NCI-H1105 (cell line): ENCODE data around the gene GLIS1.
A peak's percentile ranks its signal among the peaks of the same experiment; 100 is the strongest.

ENCODE experiments used
- DNase-seq: peaks from one replicate; lab custom pipeline; 2025; lab: John Stamatoyannopoulos, UW

Gene GLIS1

DNA sequence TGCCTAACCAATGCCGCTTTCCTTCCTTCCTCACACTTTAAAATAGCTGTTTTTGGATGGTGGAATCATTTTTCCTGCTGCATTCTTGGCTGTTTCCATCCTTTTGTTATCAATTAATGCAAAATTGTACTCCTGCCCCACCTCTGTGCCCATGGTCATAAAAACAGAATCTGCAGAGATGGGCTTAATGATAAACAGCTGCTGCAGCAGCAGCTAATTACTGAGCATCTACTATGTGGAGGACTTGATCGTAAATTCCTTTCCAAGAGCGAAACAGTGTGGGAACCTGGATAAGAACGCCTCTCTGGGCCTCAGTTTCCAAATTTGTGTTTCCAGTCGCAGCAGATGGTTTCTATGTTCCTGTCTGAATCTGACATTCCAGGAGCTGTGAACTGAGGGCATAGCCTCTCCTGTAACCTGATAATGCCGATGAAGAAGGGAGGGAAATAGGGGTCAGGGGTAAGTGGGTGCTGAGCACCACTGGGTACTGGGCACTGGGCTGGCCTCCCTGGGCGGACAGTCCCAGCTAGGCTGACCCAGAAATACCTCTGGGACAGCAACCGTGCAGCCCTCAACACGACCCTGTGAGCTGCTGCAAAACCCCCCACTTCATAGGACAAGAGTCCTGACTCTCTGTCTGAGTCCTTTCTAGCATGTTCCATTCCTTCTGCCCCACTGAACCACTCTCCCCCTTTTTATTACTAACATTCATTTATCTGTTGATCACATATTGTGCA lies 158.1 kb downstream of the GLIS1 start:
- no peak for DNase-seq

DNA sequence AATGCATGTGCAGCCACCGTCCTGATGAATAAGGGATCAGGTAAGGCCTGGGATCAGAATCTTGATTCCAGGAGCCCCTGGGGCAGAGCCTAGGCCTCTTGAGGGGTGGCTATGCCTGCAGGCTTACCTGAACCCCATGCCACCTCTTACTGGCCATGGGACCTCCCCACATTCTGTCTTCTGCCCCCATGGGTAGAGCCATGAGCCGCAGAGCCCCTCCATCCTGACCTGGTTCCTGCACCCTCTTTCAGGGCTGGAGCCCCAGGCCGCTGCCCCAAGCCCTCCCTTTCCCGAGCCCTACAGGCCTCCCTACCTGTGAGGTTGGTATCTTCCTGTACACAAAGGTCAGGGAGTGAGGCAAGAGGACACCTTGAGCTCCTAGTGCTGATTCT lies 159.0 kb downstream of the GLIS1 start:
- DNase-seq: no peak

DNA sequence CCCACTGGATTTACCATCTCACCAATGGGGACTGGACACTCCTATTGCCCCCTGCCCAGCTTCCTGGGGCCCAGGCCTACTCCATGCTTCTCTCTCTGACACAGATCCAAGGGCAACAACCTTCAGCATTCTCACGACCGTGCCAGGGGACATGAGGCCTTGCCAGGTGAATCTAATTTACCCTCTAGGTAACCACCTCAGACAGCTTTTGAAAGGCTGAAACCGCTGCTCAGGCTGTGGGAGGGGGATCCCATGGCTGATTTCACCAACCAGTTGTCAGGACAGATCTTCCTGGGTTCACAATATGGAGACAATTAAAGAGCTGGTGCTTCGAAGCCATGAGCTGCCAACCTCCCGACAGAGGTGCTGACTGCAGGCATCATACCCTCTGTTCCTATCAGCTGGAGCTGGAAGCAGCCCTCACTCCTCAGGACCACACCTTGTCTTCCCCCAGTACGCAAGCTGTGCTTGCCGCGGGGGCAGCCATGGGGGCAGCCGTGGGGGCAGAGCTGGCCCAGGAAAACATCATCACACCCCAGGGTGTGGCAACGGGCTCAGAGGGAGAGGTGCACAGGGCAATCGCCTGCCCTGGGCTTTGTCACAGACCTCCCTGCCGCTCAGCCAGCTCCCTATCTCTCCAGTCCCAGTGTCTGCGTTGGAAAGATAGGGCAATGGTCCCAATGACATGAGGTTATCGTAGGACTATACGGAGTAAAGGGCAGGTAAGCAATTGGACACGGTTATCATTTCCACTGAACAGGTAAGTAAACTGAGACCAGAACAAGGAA lies 159.5 kb downstream of the GLIS1 start:
- DNase-seq: no peak

GRCh38 chr1:53578358-53578757 lies 160.6 kb downstream of the GLIS1 start:
- DNase-seq: no peak

GRCh38 chr1:53577761-53578100 lies 161.2 kb downstream of the GLIS1 start:
- no peak for DNase-seq

GRCh38 chr1:53576866-53577760 lies 161.9 kb downstream of the GLIS1 start:
- no peak for DNase-seq

GRCh38 chr1:53576381-53576801 lies 162.6 kb downstream of the GLIS1 start:
- DNase-seq: no peak

DNA sequence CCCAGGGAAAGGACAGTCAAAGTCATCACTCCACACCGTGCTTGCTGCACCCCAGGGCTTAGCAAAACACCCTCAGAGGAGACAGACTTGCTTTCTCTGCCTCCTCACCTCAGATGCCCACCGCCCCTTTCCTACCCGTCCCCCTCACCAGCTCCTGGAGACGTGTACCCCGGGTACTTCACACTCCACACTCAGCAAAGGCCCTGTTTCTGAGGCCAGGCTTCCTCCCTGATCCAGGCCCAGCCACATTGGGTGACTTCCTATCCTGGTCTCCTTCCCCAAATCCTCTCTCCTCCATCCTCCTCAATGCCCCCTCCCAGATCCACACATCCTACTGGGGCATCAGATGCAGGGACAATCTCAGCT lies 163.0 kb downstream of the GLIS1 start:
- no peak for DNase-seq

DNA sequence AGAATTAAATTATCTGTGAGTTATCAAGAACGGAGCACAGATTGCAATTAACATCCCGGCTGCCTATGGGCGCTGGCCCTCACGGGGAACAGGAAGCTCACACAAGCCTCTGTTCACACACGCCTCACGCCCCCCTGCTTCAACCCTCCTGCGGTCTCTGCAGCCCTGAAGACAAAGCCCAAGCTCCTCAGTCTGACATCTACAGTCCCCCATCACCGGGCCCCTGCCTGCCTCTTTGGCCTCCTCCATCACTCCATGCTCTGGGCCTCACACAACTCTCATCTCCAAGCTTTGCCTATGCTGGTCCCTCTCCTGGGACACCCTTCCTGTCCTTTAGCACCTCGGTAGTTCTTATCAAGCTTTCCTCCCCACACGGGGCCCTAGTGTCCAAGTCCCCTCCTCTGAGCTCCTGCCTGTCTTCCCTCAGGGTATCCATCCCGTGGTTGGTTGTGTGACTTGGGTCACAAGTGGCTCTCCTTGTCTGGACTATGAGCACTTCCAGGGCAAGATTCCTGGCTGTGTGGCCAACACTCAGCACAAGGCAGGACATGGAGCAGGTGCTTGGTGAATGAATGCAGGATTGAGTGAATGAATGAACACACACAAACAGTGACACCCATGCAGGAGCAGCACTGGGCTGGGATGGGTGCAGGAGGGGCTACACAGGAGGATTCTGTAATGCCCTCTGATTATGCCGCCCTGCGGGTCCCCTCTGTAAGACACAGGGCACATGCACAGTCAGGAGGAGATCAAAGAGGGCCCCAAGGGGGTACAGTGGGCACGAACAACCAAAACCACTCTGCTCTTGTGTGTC lies 163.6 kb downstream of the GLIS1 start:
- DNase-seq: no peak

DNA sequence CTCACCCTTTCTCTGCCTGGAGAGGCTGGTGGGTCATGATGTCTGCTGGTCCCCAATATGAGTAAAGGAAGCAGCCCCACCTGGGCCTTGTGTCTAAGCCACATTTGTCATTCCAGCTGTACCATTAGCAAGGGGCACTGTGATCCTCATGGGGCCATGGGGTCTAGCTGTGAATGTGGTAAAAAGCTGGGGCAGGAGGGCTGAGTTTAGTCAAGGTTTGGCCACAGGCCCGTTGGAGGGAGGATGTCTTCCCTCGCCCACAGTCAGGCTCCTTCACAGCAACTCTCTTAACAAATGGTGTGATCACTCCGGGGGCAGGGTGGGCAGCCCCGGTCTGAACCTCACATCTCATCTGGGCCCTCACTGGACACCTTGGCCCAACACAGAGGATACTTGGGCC lies 164.3 kb downstream of the GLIS1 start:
- DNase-seq: no peak

DNA sequence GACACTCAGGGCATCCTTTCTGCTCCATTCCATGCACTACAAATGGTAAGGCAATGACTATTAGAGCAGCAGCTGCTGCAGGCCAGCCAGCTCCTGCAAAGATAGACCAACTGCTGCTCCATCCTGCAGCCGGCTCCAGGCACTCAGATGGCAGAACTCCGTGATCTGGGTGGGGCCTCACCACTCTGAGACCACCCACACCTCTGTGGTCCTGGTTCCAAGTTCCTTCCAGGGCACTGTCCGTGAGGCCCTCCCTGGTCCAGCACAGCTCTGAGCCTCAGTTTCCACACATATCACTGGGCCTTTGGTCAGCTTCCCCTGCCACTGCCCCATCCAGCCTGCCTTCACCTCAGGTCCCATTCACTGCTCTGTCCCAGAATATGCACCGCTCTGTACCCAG lies 165.0 kb downstream of the GLIS1 start:
- DNase-seq: no peak

GRCh38 chr1:53573522-53573921 lies 165.4 kb downstream of the GLIS1 start:
- no peak for DNase-seq

GRCh38 chr1:53572815-53573173 lies 166.2 kb downstream of the GLIS1 start:
- no peak for DNase-seq

DNA sequence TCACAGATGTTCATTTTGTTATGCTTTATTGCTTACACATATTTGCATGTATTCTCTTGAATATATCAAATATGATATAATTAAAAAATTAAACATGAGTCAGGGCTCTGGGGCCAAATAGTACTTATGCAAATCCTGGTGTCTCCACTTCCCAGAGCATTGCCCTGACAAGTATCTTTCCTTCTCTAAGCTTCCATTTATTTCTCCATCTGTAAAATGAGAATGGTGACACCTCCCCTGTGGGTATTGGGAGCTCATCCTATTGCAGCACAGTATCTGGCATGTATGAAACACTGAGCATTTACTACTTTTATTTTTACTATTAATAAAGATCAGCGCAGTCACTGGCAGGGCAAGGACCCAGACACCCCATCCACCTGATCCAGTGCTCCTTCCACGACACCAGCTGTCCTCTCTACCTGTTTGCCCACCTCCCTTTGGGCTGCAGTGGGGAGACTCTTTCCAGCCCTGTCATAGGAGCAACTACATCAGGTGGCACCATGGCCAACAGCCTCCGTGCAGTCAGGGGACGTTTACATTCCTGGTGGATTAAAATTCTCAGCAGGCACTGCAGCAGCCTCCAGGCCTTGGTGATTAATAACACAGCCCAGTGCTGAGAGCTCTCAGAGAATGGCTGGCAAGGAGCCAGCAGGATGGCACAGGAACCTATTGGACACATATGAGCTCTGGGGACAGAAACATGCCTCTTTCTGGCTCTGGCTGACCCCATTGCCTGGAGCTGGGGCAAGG lies 166.7 kb downstream of the GLIS1 start:
- DNase-seq: peak; percentile 78

- no peak for DNase-seq
Measured at GRCh38 chr1:53568540-53568939, 170.4 kb downstream of the GLIS1 start.

DNA sequence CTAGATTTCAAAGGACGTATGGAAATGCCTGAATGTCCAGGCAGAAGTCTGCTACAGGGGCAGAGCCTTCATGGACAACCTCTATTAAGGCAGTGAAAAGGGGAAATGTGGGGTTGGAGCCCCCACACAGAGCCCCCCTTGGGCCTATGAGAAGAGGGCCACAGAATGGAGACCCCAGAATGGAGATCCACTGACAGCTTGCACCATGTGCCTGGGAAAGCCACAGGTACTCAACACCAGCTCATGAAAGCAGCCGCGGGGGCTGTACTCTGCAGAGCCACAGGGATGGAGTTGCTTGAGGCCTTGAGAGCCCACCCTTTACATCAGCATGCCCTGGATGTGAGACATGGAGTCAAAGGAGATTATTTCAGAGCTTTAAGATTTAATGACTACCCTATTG lies 171.1 kb downstream of the GLIS1 start:
- no peak for DNase-seq

- no peak for DNase-seq
Measured at GRCh38 chr1:53567450-53567849, 171.5 kb downstream of the GLIS1 start.

DNA sequence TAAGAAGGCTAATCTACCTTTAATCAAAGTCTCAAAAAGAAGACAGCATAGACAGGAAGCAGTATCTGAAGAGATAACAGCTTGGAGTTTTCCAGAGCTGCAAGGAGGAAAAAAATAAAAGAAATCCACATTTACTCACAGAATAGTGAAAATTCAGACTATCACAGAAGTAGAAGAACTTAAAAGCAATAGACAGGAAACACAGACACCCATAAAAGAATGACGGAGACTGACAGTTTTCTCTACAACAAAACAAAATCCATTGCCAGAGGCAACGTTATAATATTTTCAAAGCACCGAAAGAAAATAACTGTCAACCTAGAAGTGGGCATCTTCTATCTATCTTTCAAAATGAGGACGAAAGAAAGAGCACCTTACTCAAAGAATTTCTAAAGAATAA lies 175.4 kb downstream of the GLIS1 start:
- no peak for DNase-seq

GRCh38 chr1:53562981-53563379 lies 176.0 kb downstream of the GLIS1 start:
- no peak for DNase-seq

DNA sequence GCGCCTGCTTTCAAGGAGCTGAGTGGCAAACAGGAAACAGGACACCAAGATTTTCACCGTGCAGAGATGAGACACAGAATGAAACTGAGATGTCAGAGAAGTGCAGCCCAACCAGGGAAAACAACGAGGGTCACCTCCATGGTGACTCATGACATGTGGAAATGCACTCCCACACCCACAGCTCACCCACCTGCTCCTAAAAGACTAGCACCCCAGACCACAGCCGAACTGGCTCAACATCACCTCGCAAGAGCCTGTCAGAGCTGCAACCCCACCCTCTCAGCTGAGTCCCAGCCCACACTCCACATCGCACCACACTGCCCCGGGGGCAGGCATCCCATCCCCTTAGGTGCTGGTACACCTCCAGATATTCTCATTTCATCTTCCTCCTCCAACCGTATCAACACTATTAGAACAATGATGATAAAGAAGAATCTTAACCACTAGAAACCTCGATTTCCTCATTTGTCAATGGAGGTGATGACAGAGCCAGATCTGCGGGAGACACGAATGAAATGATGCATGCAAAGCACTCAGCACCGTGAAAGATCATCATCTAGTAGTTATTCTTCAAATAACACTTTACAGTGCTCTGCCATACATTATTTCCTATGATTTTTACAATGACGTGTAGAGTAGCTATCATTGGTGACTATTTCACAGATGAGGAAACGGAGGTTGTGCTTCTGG lies 176.5 kb downstream of the GLIS1 start:
- no peak for DNase-seq
